HEK293T (cell line): Measurements from ENCODE around the gene CREB1.
"Not testable (repeated sequence)": the region's sequence is repeated elsewhere in the genome, so short reads cannot be mapped to it uniquely, and the experiment has no call there.

Experiments used
- CTCF ChIA-PET: fragments of 350-600 bp; formaldehyde crosslinking; extraction: SDS; loops from one replicate; lab custom pipeline; 2021; ENCODE audit warnings: antibody characterized with exemption, inconsistent platforms; lab: Yijun Ruan, JAX
- POLR2A ChIA-PET: fragments of 350-600 bp; formaldehyde crosslinking; extraction: SDS; loops from one replicate; lab custom pipeline; 2020; ENCODE audit warnings: antibody characterized with exemption, inconsistent platforms; lab: Yijun Ruan, JAX
- DNase-seq: peaks from one replicate; pipeline ENCODE4 v3.0.0; 2012; ENCODE audit warnings: mixed read lengths; ENCODE audit errors: extremely low spot score
- ARNT ChIP-seq: fragments of 450-650 bp; IDR thresholded peaks from 2 replicates; pipeline ENCODE4 v1.6.1; 2017; ENCODE audit warnings: mild to moderate bottlenecking
- BHLHE40 ChIP-seq: fragments of 450-650 bp; IDR thresholded peaks from 2 replicates; pipeline ENCODE4 v1.6.1; 2016; ENCODE audit warnings: mild to moderate bottlenecking, moderate library complexity, borderline replicate concordance
- CTBP1 ChIP-seq: fragments of 450-650 bp; IDR thresholded peaks from 2 replicates; pipeline ENCODE4 v1.6.1; 2016; ENCODE audit warnings: borderline replicate concordance
- ELF4 ChIP-seq: fragments of 450-650 bp; IDR thresholded peaks from 2 replicates; pipeline ENCODE4 v1.6.1; 2017; ENCODE audit warnings: antibody characterized with exemption
- FOXA1 ChIP-seq: fragments of 450-650 bp; IDR thresholded peaks from 2 replicates; pipeline ENCODE4 v1.6.1; 2016; ENCODE audit warnings: mild to moderate bottlenecking
- FOXK2 ChIP-seq: fragments of 450-650 bp; IDR thresholded peaks from 2 replicates; pipeline ENCODE4 v1.6.1; 2016; ENCODE audit warnings: mild to moderate bottlenecking
- FOXM1 ChIP-seq: fragments of 450-650 bp; IDR thresholded peaks from 2 replicates; pipeline ENCODE4 v1.6.1; 2017; ENCODE audit warnings: mild to moderate bottlenecking, borderline replicate concordance
- HDGF ChIP-seq: fragments of 450-650 bp; IDR thresholded peaks from 2 replicates; pipeline ENCODE4 v1.6.1; 2017; ENCODE audit warnings: antibody characterized with exemption, borderline replicate concordance
- L3MBTL2 ChIP-seq: fragments of 450-650 bp; conservative IDR thresholded peaks from 2 replicates; pipeline ENCODE4 v1.6.1; 2016; ENCODE audit warnings: mild to moderate bottlenecking
- LEF1 ChIP-seq: fragments of 450-650 bp; IDR thresholded peaks from 2 replicates; pipeline ENCODE4 v1.6.1; 2017; ENCODE audit warnings: mild to moderate bottlenecking, borderline replicate concordance
- NFRKB ChIP-seq: fragments of 450-650 bp; IDR thresholded peaks from 2 replicates; pipeline ENCODE4 v1.6.1; 2016; ENCODE audit warnings: mild to moderate bottlenecking, moderate library complexity
- PKNOX1 ChIP-seq: fragments of 450-650 bp; IDR thresholded peaks from 2 replicates; pipeline ENCODE4 v1.6.1; 2016
- SP1 ChIP-seq: fragments of 450-650 bp; IDR thresholded peaks from 2 replicates; pipeline ENCODE4 v1.6.1; 2017
- SUZ12 ChIP-seq: fragments of 450-650 bp; IDR thresholded peaks from 2 replicates; pipeline ENCODE4 v1.6.1; 2016; ENCODE audit warnings: mild to moderate bottlenecking
- TARDBP ChIP-seq: fragments of 450-650 bp; IDR thresholded peaks from 2 replicates; pipeline ENCODE4 v1.6.1; 2016
- ZNF384 ChIP-seq: fragments of 450-650 bp; IDR thresholded peaks from 2 replicates; pipeline ENCODE4 v1.6.1; 2016

The CREB1 gene

GRCh38 chr2:207629553-207629952 is 99.8 kb downstream of the CREB1 start:
- CTCF ChIA-PET, result no interaction called here
- TF ChIP-seq PKNOX1 (no peak), HDGF (no peak), ZNF384 (no peak), BHLHE40 (no peak), FOXK2 (no peak), L3MBTL2 (no peak), FOXA1 (no peak), TARDBP (no peak), CTBP1 (no peak), LEF1 (no peak), ARNT (no peak), SUZ12 (no peak), NFRKB (no peak), FOXM1 (no peak)
- no peak for DNase-seq
- POLR2A ChIA-PET, result interaction anchor here (1.7 kb wide), 1 partner anchor 82 kb away, joined by 6 read pairs; the partner anchor contains the start of gene CCNYL1

GRCh38 chr2:207630491-207630890 is 100.7 kb downstream of the CREB1 start:
- ChIA-PET POLR2A (interaction anchor here (1.7 kb wide), 1 partner anchor 81 kb away, joined by 6 read pairs; the partner anchor contains the start of gene CCNYL1), CTCF (interaction anchor here (0.7 to 1.0 kb wide), 2 partner anchors 104 to 350 kb away, joined by 3 to 4 read pairs; no protein-coding TSS in a partner anchor)
- TF ChIP-seq FOXK2 (no peak), ZNF384 (no peak), SP1 (no peak), ARNT (no peak), SUZ12 (no peak), NFRKB (no peak), FOXA1 (no peak), LEF1 (no peak), ELF4 (no peak), PKNOX1 (no peak), HDGF (no peak), BHLHE40 (no peak), FOXM1 (no peak), CTBP1 (no peak), TARDBP (no peak), L3MBTL2 (no peak)
- no peak for DNase-seq

GRCh38 chr2:207632575-207633493 is 103.1 kb downstream of the CREB1 start:
- CTCF ChIA-PET, result interaction anchor here (0.6 kb wide), 1 partner anchor 79 kb away, joined by 3 read pairs; the partner anchor contains the start of gene CCNYL1
- POLR2A ChIA-PET, result interaction anchor here (0.7 to 2.6 kb wide), 3 partner anchors 7 to 79 kb away, joined by 3 to 11 read pairs (median 4); partner anchors contain the start of genes CCNYL1 and METTL21A
- DNase-seq, result no peak
- TF ChIP-seq BHLHE40 (no peak), L3MBTL2 (no peak), ZNF384 (no peak), ELF4 (no peak), PKNOX1 (peak; percentile 47), CTBP1 (no peak)

GRCh38 chr2:207633686-207634085 is 103.9 kb downstream of the CREB1 start:
- ChIA-PET CTCF (interaction anchor here (0.5 to 0.6 kb wide), 2 partner anchors 78 to 680 kb away, joined by 3 read pairs; partner anchors contain the start of gene CCNYL1), POLR2A (interaction anchor here (1.0 to 2.6 kb wide), 2 partner anchors 8 to 78 kb away, joined by 3 to 11 read pairs; partner anchors contain the start of genes CCNYL1 and METTL21A)
- DNase-seq, result no peak
- TF ChIP-seq ZNF384, result no peak
- no peak for TF ChIP-seq TARDBP
- no peak for TF ChIP-seq CTBP1
- TF ChIP-seq HDGF, result no peak
- no peak for TF ChIP-seq PKNOX1
- no peak for TF ChIP-seq ARNT
- TF ChIP-seq FOXM1, result no peak
- no peak for TF ChIP-seq BHLHE40
- no peak for TF ChIP-seq FOXK2
- no peak for TF ChIP-seq SUZ12
- no peak for TF ChIP-seq NFRKB
- TF ChIP-seq L3MBTL2, result no peak
- TF ChIP-seq LEF1, result no peak
- TF ChIP-seq ELF4, result no peak

- TF ChIP-seq SUZ12 (no peak), SP1 (no peak), PKNOX1 (no peak)
- ChIA-PET CTCF (interaction anchor here (0.7 to 1.0 kb wide), 3 partner anchors 9 to 58 kb away, joined by 3 read pairs; partner anchors contain the start of gene METTL21A), POLR2A (interaction anchor here (2.6 kb wide), 1 partner anchor 10 kb away, joined by 11 read pairs; the partner anchor contains the start of gene METTL21A)
- DNase-seq, result no peak
Observed at GRCh38 chr2:207635468-207636200, 105.9 kb downstream of the CREB1 start.

- POLR2A ChIA-PET, result interaction anchor here (1.3 kb wide), 1 partner anchor 14 kb away, joined by 4 read pairs; the partner anchor contains the start of gene METTL21A
- CTCF ChIA-PET, DNase-seq: not testable (repeated sequence)
Observed at GRCh38 chr2:207639288-207639687, 109.5 kb downstream of the CREB1 start.
